Endometrial microvascular endothelial cells (primary cell): ENCODE data around the gene CARTPT. TPM values are rescaled to one million over a fixed set of nuclear protein-coding genes. Genes with fewer than 3 reads are reported as not detected.

ENCODE experiments used
- in situ Hi-C: cut with HindIII; loops from 2 replicates; pipeline ENCODE4 v1.10.0; 2017; ENCODE audit warnings: low sequenced_read_pairs, low pct_unique_long_range_greater_than_20kb; ENCODE audit errors: inconsistent ontology term
- total RNA-seq: library from RNA; depleted of rRNA; stranded (reverse); fragments of >200 nt; gene quantifications from one replicate; pipeline ENCODE4 v1.2.3, GENCODE V29; 2015; ENCODE audit errors: inconsistent ontology term

The CARTPT gene
- not detected for total RNA-seq

- in situ Hi-C loops = no loop called here
These were observed at the start of gene CARTPT for GRCh38 chr5:71719063-71719964. Gene CARTPT, plus strand, starts transcription at chr5:71719275. Its CDS starts 19 bp downstream, at chr5:71719294.

- in situ Hi-C loops = no loop called here
These were observed 41.1 kb upstream of the CARTPT start for GRCh38 chr5:71677977-71678376.

- in situ Hi-C loops = no loop called here
These were observed 39.4 kb upstream of the CARTPT start for GRCh38 chr5:71679714-71680113.

- in situ Hi-C loops = no loop called here
These were observed 38.6 kb upstream of the CARTPT start for GRCh38 chr5:71680510-71680909.

GRCh38 chr5:71681296-71681695 is 37.8 kb upstream of the CARTPT start:
- in situ Hi-C loops = no loop called here

GRCh38 chr5:71684309-71684708 is 34.8 kb upstream of the CARTPT start:
- in situ Hi-C loops = no loop called here

- in situ Hi-C loops = no loop called here
These were observed 25.1 kb upstream of the CARTPT start for GRCh38 chr5:71693828-71694427.

- in situ Hi-C loops = no loop called here
These were observed 24.0 kb upstream of the CARTPT start for GRCh38 chr5:71695071-71695470.

GRCh38 chr5:71695595-71695994 is 23.5 kb upstream of the CARTPT start:
- in situ Hi-C loops = no loop called here

GRCh38 chr5:71697967-71698366 is 21.1 kb upstream of the CARTPT start:
- in situ Hi-C loops = no loop called here

- in situ Hi-C loops = no loop called here
These were observed 19.8 kb upstream of the CARTPT start for GRCh38 chr5:71699233-71699632.

GRCh38 chr5:71699751-71700150 is 19.3 kb upstream of the CARTPT start:
- in situ Hi-C loops = no loop called here

- in situ Hi-C loops = no loop called here
These were observed 18.3 kb upstream of the CARTPT start for GRCh38 chr5:71700803-71701202.

GRCh38 chr5:71701407-71701806 is 17.7 kb upstream of the CARTPT start:
- in situ Hi-C loops = no loop called here

- in situ Hi-C loops = no loop called here
These were observed 15.1 kb upstream of the CARTPT start for GRCh38 chr5:71703941-71704340.

GRCh38 chr5:71705421-71705820 is 13.7 kb upstream of the CARTPT start:
- in situ Hi-C loops = no loop called here

GRCh38 chr5:71706906-71707305 is 12.2 kb upstream of the CARTPT start:
- in situ Hi-C loops = no loop called here

- in situ Hi-C loops = no loop called here
These were observed 7.5 kb upstream of the CARTPT start for GRCh38 chr5:71711610-71712009.

GRCh38 chr5:71714911-71715310 is 4.2 kb upstream of the CARTPT start:
- in situ Hi-C loops = no loop called here

GRCh38 chr5:71727978-71728377 is 8.9 kb downstream of the CARTPT start:
- in situ Hi-C loops = no loop called here
